HG03457 (cell line): Measurements from ENCODE around the gene USHBP1.
"Not testable (repeated sequence)": the region's sequence is repeated elsewhere in the genome, so short reads cannot be mapped to it uniquely, and the experiment has no call there.

Source experiments
- ATAC-seq: cut with Tn5 transposase; IDR thresholded peaks from one replicate; pipeline ENCODE4 v1.9.1; 2021; ENCODE audit warnings: moderate number of reproducible peaks; ENCODE audit not compliant: unreplicated experiment

The USHBP1 gene

DNA sequence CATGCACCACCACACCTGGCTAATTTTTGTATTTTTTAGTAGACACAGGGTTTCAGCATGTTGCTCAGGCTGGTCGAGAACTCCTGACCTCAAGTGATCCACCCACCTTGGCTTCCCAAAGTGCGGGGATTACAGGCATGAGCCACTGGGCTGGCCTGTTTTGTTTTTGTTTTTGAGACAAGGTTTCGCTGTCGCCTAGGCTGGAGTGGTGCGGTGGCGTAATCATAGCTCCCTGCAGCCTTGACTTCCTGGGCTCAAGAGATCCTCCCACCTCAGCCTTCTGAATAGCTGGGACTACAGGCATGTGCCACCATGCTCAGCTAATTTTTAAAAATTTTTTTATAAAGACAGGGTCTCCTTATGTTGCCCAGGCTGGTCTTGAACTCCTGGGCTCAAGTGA is 31.0 kb upstream of the USHBP1 start:
- not testable (repeated sequence) for ATAC-seq

DNA sequence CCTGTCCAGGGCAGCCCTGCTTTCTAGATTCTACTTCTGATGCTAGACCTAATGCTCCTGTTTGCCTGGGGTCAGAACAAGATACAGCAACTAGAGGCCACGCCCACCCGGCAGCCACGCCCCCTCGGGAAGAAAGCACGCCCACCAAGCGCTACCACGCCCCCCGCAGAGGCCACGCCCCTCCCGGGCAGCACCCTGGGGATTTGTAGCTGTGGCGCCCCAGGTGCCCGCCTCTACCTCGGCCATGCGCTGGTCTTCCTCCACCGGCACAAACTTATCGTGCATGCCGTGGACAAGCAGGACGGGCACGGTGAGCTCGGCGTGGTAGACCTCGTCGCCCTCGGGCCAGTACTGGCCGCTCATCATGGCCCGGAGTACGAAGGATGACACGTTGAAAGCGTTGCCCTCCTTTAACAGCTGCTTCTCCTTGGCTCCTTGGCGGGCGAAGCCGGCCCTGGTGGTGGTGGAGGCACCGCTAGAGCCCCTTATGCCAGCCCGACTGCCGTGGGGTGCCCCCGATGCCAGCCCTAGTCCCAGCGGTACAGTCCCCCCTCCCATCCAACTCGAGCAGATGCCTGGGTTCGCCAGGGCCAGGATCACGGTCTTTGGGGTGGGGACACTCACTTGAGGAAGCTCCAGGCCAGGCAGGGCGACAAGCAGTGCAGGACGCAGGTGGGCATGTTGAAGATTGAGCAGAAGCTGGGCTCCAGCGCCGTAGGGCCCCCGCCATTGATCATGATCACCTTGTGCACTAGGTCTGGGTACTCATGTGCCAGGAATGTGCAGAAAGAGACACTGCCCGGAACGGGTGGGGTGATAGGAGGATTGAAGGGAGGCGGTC is 29.7 kb upstream of the USHBP1 start:
- ATAC-seq = no peak

- ATAC-seq = no peak
These were observed 29.1 kb upstream of the USHBP1 start for GRCh38 chr19:17293605-17294004.

DNA sequence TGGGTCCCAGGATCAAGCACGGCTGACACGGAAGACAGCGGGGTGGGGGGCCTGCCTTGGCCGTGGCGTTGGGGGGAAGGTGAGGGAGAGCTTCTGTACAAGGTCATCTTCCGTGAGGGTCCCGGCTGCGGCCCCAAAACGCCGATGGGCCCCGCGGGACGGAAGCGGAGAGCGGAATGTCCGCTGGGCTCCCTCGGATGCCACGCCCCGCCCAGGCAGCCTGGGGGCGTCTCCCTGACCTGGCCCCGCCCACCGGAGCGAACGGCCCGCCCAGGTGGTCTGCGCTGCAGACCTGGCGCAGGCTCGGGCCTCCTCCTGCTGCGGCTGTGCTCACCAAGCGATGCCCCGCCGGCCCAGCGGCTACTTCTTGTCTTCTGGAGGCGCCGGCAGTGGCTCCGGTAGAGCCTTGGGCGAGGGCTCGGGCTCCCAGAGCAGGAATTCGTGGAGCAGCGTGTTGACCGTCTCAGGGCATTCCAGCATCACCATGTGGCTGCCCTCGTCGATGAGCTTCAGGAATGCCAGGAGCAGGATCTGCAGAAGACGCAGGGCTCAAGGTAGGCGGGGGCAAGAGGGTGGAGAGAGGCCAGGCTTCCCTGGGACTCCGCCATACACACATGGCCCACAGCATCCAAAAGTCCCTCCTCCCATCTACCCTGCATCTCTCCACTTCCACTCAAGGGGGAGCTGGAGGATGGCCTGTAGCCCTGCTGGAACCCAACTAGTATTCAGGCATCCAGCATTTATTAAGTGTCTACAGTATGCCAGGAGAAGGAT is 27.9 kb upstream of the USHBP1 start:
- ATAC-seq = no peak

GRCh38 chr19:17289489-17289888 is 24.9 kb upstream of the USHBP1 start:
- no peak for ATAC-seq

DNA sequence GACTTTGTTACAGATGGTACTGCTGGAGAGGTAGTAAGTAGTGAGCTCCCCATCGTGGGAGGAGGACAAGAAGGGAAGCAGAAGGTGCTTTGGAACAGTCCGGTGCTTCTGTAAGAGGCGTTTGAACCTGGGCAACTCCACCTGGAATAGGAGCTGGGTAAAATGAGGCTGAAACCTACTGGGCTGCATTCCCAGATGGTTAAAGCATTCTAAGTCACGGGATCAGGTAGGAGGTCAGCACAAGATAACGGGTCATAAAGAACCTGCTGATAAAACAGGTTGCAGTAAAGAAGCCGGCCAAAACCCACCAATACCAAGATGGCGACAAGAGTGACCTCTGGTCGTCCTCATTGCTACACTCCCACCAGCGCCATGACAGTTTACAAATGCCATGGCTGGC is 22.2 kb upstream of the USHBP1 start:
- ATAC-seq = no peak

DNA sequence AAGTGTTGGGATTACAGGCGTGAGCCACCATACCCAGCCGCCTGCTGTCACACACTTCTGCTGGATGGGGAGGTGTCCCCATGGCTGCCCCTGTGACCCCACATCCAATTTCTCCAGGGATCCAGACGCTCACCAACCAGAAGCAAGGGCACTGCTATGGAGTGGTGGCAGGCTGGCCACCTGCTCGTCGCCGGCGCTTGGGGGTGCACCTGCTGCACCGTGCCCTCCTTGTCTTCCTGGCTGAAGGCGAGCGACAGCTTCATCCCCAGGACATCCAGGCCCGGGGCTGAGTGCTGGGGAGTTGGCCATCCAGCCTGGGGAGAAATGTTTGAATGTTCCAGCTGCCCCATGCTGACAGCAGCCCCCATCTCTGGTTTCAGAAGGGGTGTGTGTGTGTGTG is 21.7 kb upstream of the USHBP1 start:
- ATAC-seq = no peak

GRCh38 chr19:17285415-17286135 is 21.0 kb upstream of the USHBP1 start:
- ATAC-seq = no peak

- no peak for ATAC-seq
These were observed 19.0 kb upstream of the USHBP1 start for GRCh38 chr19:17283504-17283996.

DNA sequence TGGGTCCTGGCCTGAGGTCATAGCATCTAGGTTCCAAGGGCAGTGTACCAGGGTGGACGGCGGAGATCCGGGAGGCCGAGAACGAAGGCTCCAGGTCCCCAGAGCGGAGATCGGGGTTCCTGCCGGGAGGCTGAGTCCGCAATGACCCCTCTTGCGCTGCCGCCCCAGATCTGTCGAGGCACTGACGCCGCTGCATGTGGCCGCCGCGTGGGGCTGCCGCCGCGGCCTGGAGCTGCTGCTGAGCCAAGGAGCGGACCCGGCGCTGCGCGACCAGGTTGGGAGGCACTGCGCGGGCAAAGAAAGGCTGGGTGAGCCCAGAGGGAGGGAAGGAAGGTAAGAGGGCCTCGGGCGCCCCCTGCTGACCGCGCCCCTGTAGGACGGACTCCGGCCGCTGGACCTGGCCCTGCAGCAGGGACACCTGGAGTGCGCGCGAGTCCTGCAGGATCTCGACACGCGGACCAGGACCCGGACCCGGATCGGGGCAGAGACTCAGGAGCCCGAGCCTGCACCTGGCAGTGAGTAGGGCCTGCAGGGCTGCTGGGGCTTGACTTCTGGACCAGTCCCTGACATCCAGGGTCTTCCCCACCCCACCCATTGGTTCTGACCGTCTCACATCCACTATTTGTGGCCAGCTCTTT is 18.1 kb upstream of the USHBP1 start:
- no peak for ATAC-seq

GRCh38 chr19:17281391-17282304 is 17.1 kb upstream of the USHBP1 start, which contains the start of gene ANKLE1:
Gene ANKLE1 (plus strand): TSS chr19:17281901. CDS start chr19:17281921, 20 bp downstream.
- no peak for ATAC-seq

DNA sequence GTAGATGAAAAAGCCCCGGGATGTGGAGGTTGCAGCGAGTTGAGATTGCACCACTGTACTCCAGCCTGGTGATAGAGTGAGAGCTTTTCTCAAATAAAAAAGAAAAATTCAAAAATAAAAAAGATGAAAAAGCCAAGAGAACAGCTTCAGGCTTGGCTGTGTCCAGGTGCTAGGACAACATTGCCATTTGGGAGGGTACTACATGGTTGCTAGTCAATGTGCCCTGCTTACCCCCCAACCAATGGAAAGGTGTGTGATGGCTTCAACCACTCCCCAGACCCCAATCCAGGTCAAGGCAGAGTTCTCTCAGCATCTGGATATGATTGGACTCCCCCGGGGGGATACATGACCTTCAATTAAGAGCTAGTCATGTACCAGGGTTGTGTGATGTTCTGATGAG is 14.9 kb upstream of the USHBP1 start:
- no peak for ATAC-seq

- ATAC-seq = no peak
These were observed 11.1 kb upstream of the USHBP1 start for GRCh38 chr19:17275441-17276175.

- ATAC-seq = not testable (repeated sequence)
These were observed 10.3 kb upstream of the USHBP1 start for GRCh38 chr19:17274892-17275291.

- no peak for ATAC-seq
These were observed 4.2 kb upstream of the USHBP1 start for GRCh38 chr19:17268754-17269153.

DNA sequence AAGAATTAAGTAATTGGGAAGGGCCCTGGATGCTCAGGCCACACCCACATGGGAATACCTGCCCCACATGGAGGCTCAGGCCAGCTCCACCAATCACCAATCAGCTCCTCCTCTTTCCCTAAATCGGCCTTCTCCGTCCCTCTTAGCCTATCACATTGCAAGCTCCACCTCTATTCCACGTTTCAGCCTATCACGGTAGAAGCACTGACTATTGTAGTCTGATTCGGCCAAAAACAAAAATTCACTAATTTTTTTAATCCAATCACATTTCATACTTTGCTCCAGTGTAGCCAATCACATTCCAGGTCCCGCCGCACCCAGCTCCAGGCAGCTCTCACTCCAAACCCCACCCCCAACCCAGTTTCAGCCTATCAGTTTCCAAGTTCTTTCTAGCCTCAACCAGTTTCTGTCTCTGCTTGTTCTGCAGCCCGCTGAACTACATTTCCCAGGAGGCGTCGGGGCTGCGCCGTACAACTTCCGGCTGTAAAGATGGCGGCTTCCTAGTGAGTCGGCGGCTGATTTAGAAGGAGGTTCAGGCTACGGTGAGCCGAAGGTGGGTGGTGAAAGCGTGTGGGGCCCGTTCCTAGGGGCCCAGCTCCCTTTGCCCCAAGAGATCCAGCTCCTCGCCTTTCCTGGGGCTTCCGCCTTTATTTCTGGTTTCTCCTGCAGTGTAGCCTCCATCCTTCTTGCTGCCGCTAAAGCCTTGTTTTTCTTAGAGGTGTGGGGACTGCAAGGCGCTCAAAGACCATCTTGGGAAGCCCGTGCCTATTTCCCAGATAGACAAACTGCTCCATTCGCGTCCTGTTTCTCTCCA is 2.6 kb upstream of the USHBP1 start, which contains the start of gene BABAM1:
TSS of gene BABAM1 (plus strand) at position 469 of the 814 bp plus-strand sequence. CDS start 1,364 bp downstream, outside the sequence.
- peak; percentile 74 for ATAC-seq

- ATAC-seq = no peak
These were observed 2.0 kb upstream of the USHBP1 start for GRCh38 chr19:17266589-17266974.

DNA sequence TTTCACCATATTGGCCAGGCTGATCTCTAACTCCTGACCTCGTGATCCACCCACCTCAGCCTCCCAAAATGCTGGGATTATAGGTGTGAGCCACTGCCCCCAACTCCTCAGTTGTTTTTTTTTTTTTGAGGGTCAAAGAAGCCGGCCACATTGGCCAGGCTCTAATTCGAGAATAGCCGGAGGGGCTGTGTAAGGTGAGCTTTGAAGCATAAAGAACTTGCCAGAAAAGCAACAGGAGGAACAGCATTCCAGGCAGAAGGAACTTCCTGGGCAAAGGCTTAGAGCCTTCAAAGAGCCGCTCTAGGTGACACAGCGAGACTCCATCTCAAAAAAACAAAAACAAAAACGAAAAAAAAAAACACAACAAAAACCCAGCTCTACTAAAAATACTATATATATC is 1.5 kb upstream of the USHBP1 start:
- ATAC-seq = no peak
